ENCODE data around the gene CEP128.
A peak's percentile ranks its signal among the peaks of the same experiment; 100 is the strongest.

CEP128 gene

DNA sequence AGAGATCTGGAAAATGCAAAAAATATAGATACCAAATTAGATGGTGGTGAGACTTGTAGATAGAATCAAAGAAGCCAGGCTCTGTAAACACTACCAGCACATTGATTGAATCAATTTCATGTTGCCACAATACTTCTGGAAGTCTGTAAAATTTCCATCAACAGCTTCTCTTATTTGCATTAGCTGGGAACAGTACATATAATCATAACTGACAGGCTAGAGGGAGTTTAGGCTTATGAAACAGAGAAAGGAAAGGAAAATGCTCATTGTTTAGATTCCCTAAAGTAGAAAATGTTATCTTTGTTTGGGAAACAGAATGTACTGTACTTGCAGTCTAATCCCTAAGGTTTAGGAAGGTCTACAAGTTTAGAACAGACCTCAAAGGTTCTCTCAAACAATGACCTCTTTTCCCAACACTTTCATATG is 335.2 kb downstream of the CEP128 start:
- TF ChIP-seq, protein P1, sequence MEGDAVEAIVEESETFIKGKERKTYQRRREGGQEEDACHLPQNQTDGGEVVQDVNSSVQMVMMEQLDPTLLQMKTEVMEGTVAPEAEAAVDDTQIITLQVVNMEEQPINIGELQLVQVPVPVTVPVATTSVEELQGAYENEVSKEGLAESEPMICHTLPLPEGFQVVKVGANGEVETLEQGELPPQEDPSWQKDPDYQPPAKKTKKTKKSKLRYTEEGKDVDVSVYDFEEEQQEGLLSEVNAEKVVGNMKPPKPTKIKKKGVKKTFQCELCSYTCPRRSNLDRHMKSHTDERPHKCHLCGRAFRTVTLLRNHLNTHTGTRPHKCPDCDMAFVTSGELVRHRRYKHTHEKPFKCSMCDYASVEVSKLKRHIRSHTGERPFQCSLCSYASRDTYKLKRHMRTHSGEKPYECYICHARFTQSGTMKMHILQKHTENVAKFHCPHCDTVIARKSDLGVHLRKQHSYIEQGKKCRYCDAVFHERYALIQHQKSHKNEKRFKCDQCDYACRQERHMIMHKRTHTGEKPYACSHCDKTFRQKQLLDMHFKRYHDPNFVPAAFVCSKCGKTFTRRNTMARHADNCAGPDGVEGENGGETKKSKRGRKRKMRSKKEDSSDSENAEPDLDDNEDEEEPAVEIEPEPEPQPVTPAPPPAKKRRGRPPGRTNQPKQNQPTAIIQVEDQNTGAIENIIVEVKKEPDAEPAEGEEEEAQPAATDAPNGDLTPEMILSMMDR (IDR thresholded peaks at IDR 0.05; ENCODE audit: low read depth, low read length) = no peak
- no peaks in the 10 kb centered on the region for H3K9me3 ChIP-seq (ENCODE audit: severe bottlenecking)
- no peak overlapping the region for H3K4me3 ChIP-seq (ENCODE audit: low read depth, low read length)
- H3K27ac ChIP-seq = no peak overlapping the region
- H3K27me3 ChIP-seq (ENCODE audit: insufficient read depth, low read depth, severe bottlenecking) = no peaks in the 10 kb centered on the region
- no peak for DNase-seq
- no peaks in the 10 kb centered on the region for H3K36me3 ChIP-seq

DNA sequence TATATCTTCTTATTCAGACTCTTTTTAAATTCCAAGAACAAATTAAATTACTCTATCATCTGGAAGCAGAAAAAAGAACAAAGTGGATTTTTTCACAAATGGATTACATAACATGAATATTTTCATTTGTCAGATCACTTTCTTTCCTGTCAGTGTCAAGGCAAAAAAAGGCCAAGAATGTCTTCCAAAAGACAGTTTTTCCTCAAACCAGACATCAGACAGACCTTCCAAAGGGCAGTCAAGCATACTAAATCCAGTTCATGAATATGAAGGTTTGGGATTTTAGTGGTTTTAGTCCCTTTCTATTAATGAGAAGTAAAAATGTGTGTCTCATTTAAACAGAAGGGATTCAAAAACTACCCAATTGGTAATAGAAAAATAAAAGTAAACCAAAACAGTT is 336.0 kb downstream of the CEP128 start:
- Histone ChIP-seq H3K27ac (no peak overlapping the region), H3K4me3 (ENCODE audit: low read depth, low read length) (no peak overlapping the region)
- DNase-seq = no peak

DNA sequence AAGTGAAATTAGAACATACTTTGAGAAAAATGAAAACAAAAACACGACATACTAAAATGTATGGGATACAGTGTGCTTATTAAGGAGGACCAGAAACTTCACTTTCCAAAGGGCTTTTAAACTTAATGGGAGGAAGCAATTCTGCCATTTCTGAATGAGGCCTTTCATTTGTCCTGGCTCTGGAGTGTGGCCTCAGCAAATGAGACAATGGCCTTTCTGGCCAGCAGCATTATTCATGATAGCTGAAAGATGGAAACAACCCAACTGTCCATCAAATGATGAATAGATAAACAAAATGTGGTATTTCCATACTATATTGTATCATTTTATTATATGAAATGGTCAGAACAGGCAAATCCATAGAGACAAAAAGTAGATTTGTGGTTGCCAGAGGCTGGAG is 338.6 kb downstream of the CEP128 start:
- TF ChIP-seq, protein P1 (IDR thresholded peaks at IDR 0.05; ENCODE audit: low read depth, low read length) = no peak
- no peak for DNase-seq
- Histone ChIP-seq H3K9me3 (ENCODE audit: severe bottlenecking) (no peaks in the 10 kb centered on the region), H3K27ac (no peak overlapping the region), H3K4me3 (ENCODE audit: low read depth, low read length) (no peak overlapping the region), H3K36me3 (no peaks in the 10 kb centered on the region), H3K27me3 (ENCODE audit: insufficient read depth, low read depth, severe bottlenecking) (no peaks in the 10 kb centered on the region)

More for the DNA sequence above, 336.0 kb downstream of the CEP128 start:
- TF ChIP-seq, protein P1 (IDR thresholded peaks at IDR 0.05; ENCODE audit: low read depth, low read length) = no peak
- H3K27me3 ChIP-seq (ENCODE audit: insufficient read depth, low read depth, severe bottlenecking) = no peaks in the 10 kb centered on the region
- no peaks in the 10 kb centered on the region for H3K36me3 ChIP-seq
- no peaks in the 10 kb centered on the region for H3K9me3 ChIP-seq (ENCODE audit: severe bottlenecking)

DNA sequence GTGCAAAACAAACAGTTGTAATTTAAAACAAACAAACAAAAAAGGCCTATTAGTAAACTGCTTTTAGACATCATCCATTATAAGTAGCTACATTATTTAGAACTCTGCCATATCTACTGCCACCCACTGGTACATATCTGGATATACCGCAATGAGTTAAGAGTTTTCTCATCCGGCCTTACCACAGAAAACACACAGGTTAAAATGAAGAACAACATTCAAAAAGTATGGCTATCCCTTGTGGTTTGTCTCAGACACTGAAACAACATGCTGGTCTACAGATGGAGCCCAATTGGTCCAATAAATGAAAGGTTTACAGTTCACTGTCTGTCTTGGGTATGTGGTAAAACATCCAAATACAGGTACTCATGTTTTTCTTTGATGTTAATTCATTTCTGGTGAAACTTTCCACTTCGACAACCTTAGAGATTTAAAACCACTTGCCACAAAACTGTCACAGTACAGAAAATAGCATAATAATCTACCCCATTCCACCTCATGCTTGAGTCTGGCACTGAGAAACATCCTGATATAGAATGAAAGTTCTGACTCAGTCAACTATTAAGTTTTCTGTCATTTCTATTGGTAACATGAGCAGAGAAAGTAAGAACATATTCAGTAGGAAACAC is 354.3 kb downstream of the CEP128 start:
- no peak overlapping the region for H3K27ac ChIP-seq
- DNase-seq = no peak

DNA sequence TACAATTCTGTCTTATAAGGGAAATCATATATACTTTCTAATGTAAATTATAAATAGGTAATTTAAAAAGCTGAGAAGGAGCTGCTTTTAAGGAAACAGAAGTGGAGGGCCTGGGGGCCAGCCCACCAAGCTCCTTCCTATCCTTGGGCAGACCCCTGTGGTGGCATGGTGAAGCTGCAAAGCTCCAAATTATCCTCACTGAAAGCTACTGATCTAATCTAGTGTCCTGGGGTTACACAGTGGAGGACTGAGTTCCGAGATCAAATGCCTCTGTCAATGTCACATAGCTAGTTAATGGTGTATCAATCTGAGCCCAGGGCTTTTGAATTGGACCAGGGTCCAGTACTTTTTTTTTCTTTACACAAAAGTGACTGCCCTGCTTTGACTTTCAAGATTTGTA is 355.4 kb downstream of the CEP128 start:
- no peaks in the 10 kb centered on the region for H3K36me3 ChIP-seq
- DNase-seq = no peak
- H3K4me3 ChIP-seq (ENCODE audit: low read depth, low read length) = no peak overlapping the region
- no peaks in the 10 kb centered on the region for H3K27me3 ChIP-seq (ENCODE audit: insufficient read depth, low read depth, severe bottlenecking)
- TF ChIP-seq, protein P1 (IDR thresholded peaks at IDR 0.05; ENCODE audit: low read depth, low read length) = no peak
- H3K9me3 ChIP-seq (ENCODE audit: severe bottlenecking) = no peaks in the 10 kb centered on the region
- no peak overlapping the region for H3K27ac ChIP-seq

More for the DNA sequence above, 354.3 kb downstream of the CEP128 start:
- Histone ChIP-seq H3K4me3 (ENCODE audit: low read depth, low read length) (no peak overlapping the region), H3K9me3 (ENCODE audit: severe bottlenecking) (no peaks in the 10 kb centered on the region), H3K36me3 (no peaks in the 10 kb centered on the region), H3K27me3 (ENCODE audit: insufficient read depth, low read depth, severe bottlenecking) (no peaks in the 10 kb centered on the region)
- TF ChIP-seq, protein P1 (IDR thresholded peaks at IDR 0.05; ENCODE audit: low read depth, low read length) = peak; percentile 13; the same call in 1 of the 2 replicates

DNA sequence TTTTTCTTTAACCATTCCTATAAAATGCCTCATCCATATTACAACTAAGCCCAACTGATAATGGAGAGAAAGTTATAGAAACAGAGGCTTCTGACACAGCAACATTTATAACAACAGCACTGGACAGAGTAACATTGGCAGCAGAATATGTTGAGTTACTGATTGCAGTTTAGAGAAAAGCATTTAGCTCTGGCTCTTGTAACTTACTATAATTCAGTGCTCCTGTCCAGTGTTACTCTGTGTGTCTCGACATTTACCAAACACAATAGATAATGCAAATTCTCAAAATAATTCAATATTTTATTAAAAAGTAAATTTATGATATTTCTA is 356.1 kb downstream of the CEP128 start:
- Histone ChIP-seq H3K27ac (no peak overlapping the region), H3K4me3 (ENCODE audit: low read depth, low read length) (no peak overlapping the region), H3K9me3 (ENCODE audit: severe bottlenecking) (no peaks in the 10 kb centered on the region), H3K27me3 (ENCODE audit: insufficient read depth, low read depth, severe bottlenecking) (no peaks in the 10 kb centered on the region), H3K36me3 (no peaks in the 10 kb centered on the region)
- TF ChIP-seq, protein P1 (IDR thresholded peaks at IDR 0.05; ENCODE audit: low read depth, low read length) = no peak
- no peak for DNase-seq

Data from WERI-Rb-1 (cell line).